Activated T-helper 17 cell treated with anti-CD3 and anti-CD28 coated beads, Interleukin-2, amount 50 U/mL, for 72 hours (primary cell): ENCODE data around the gene PRKCZ. TPM values are rescaled to one million over a fixed set of nuclear protein-coding genes. Genes with fewer than 3 reads are reported as not detected.

Experiments used
- total RNA-seq, 2 donors: library from RNA; stranded (reverse); gene quantifications; one replicate each; pipeline ENCODE4 v1.2.3, GENCODE V29; 2022

PRKCZ gene
- total RNA-seq, 2 donors from 2014 or later: 12.2 to 24.7 TPM

Other genes with a start within 250 kb of the PRKCZ start
- 100 to 1,000 TPM; 266 to 410 TPM for gene GNB1, start 159.3 kb upstream of the PRKCZ start, total RNA-seq
- 1 to 10 TPM in 1 of 2 donors, under 1 TPM in 1; 0.86 to 1.7 TPM for gene CALML6, start 135.2 kb upstream of the PRKCZ start, total RNA-seq
- gene TMEM52, start 131.1 kb upstream of the PRKCZ start, total RNA-seq: 1 to 10 TPM; 1.8 to 2.0 TPM
- gene CFAP74, start 46.6 kb upstream of the PRKCZ start, total RNA-seq: not detected
- gene GABRD, start 31.1 kb upstream of the PRKCZ start, total RNA-seq: not detected
- 10 to 100 TPM; 56.7 to 68.3 TPM for gene FAAP20, start 144.4 kb downstream of the PRKCZ start, total RNA-seq
- 10 to 100 TPM; 39.5 to 52.1 TPM for gene SKI, start 177.9 kb downstream of the PRKCZ start, total RNA-seq